GM08714 (cell line): Measurements from ENCODE around the gene APOBEC2.

Experiments used
- H3K4me3 ChIP-seq: fragments of 200-500 bp; sonication (Bioruptor generic); 2 replicates; pipeline ENCODE4 v1.5.1; 2014; ENCODE audit warnings: mild to moderate bottlenecking, low read length, inconsistent platforms
- ZNF274 ChIP-seq: IDR thresholded peaks from 2 replicates; pipeline ENCODE4 v1.6.1; 2012; ENCODE audit warnings: mild to moderate bottlenecking, low read depth, low read length

Gene APOBEC2

DNA sequence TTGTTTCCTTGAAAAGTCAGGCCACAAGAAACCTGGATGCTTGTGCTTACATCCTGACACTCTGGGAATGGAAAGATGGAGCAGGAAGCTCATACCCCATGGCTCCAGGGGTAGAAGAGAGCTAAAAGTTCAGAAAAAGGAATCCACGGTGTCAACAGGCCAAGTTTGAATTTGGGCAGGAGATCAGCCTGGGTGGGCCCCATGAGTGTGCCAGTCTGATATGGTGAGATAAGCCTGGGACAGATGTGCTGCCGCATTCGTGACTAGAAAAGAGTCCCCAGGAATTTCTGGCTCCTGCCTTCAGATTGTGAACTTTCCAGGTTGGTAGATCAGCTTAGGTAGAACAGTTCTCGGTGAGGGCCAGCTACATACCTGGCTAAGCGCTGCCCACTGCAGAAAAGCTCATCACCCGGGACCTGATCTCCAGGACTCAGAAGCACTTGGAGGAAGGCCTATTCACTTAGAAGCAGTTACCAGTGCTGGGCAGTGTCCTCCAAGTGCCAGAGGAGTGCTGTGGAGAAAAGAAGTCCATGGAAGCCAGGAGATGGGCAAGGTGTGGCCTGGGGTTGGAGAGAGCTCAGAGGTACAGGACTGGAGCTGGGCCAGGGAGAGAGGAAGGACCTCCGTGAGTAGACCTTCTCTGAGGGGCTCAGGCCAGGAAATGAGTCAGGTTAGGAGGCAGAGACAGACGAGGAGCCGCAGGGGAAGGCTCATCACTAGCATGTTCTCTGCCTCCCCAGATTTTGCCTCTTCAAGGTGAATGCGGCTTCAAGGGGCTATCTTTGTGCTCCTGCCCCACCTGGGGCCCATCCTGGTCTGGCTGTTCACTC lies 10.6 kb upstream of the APOBEC2 start, which contains the start of gene TSPO2:
Gene TSPO2 (plus strand): TSS at position 242 of the 830 bp plus-strand sequence. CDS start 519 bp downstream, at position 761.
- H3K4me3 ChIP-seq = no peak within 1 kb of the TSS
- TF ChIP-seq ZNF274 = no peak

- TF ChIP-seq ZNF274 = no peak
- no peak overlapping the region for H3K4me3 ChIP-seq
Observed at GRCh38 chr6:41043151-41043550, 9.9 kb upstream of the APOBEC2 start.

GRCh38 chr6:41045664-41046063 lies 7.3 kb upstream of the APOBEC2 start:
- H3K4me3 ChIP-seq = no peak overlapping the region
- no peak for TF ChIP-seq ZNF274

GRCh38 chr6:41046084-41046483 lies 6.9 kb upstream of the APOBEC2 start:
- no peak overlapping the region for H3K4me3 ChIP-seq
- TF ChIP-seq ZNF274 = no peak

- no peak for TF ChIP-seq ZNF274
- no peak overlapping the region for H3K4me3 ChIP-seq
Observed at GRCh38 chr6:41047306-41047705, 5.7 kb upstream of the APOBEC2 start.

GRCh38 chr6:41047745-41048732 lies 5.0 kb upstream of the APOBEC2 start:
- no peak overlapping the region for H3K4me3 ChIP-seq
- no peak for TF ChIP-seq ZNF274

DNA sequence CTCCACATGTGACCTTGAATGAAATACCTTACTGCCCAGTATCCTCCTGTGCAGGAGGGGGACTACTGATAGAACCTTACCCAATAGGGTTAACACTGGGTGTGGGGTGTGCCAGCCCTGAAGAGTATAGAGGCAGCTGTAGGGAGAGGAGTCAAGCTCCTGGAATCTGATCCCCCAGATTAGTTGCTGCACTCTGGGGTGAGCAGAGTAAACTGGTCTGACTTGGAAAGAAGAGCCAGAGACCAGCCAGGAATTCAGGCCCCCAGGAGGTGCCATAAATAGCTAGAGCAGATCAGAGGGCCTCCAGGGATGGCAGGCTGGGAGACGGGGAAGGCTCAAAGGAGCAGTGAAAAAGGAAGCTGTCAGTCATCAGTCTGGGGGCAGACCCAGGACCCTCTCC lies 3.5 kb upstream of the APOBEC2 start:
- TF ChIP-seq ZNF274 = no peak
- H3K4me3 ChIP-seq = no peak overlapping the region

DNA sequence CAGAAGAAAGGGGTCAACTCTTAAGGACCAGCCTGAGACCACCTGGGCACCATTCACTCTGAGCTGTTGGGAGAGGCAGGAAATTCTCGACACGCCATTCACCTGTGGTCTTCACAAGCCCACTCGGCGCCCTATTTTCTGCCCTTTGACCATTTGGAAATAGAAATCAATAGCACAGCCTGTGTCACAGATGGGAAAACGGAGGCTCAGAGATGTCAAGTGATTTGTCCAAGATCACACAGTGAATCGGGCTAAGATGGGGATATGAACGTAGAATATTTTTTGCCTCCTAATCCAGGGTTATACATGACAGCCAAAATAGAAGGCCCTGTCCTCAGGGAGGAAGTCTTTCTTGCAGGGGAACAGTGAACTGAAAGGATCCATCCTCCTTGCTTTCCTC lies 3.0 kb upstream of the APOBEC2 start:
- no peak overlapping the region for H3K4me3 ChIP-seq
- no peak for TF ChIP-seq ZNF274

GRCh38 chr6:41050536-41050935 lies 2.5 kb upstream of the APOBEC2 start:
- H3K4me3 ChIP-seq = no peak overlapping the region
- TF ChIP-seq ZNF274 = no peak

- no peak for TF ChIP-seq ZNF274
- no peak overlapping the region for H3K4me3 ChIP-seq
Observed at GRCh38 chr6:41051873-41052272, 1.1 kb upstream of the APOBEC2 start.

DNA sequence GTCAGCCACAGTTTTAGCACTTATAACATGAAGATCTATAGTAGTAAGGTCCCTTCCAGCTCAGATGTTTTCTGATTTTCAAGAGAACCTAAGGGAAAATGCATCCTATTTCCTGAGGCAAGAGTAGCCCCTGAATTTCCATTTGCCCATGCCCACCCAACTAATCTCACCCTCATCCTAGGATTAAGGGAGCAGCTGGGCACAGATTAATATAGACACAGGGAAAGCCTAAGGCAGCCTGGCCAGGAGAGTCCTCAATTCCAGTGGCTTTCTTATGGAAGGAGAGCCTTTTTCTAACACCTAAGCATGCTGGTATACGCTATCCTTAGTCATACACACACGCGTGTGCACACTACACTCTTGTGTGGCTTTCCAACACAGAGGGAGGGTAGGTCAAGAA lies 1.5 kb downstream of the APOBEC2 start:
- H3K4me3 ChIP-seq = no peak overlapping the region
- no peak for TF ChIP-seq ZNF274

GRCh38 chr6:41055149-41055548 lies 2.1 kb downstream of the APOBEC2 start:
- no peak overlapping the region for H3K4me3 ChIP-seq
- TF ChIP-seq ZNF274 = no peak

DNA sequence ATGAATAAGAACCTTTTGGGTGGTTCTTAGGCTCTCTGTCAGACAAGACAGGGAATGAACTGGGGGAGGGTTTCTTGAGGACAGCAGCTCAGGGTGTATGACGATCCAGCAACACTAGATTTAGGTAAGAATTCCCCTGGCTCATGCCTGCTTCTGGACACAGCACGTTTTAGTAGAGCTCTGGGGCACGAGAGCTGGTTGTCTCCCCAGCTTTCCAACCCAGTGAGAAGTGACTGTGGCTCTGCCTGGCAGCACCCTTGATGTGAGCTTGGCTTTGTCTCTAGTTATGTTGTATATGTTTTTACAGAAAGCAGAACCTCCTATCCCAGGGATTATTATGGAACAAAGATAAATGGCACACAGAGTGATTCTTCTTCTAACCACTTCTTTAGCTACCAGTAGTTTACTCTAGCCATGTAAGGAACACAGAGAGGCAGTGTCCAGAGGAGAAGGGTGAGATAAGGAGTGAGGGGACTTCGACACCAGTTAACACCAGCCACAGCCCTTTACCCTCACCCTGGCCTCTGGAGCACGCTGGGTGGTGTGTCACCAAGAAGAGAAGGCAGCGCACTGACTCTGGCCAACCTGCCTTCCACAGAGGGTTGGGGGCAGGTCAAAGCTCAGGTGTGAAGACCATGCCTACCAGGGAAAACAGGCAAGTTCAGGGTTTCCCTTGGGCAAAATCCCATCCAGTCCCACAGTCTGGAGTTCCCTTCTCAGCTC lies 3.9 kb downstream of the APOBEC2 start:
- TF ChIP-seq ZNF274 = no peak
- no peak overlapping the region for H3K4me3 ChIP-seq

DNA sequence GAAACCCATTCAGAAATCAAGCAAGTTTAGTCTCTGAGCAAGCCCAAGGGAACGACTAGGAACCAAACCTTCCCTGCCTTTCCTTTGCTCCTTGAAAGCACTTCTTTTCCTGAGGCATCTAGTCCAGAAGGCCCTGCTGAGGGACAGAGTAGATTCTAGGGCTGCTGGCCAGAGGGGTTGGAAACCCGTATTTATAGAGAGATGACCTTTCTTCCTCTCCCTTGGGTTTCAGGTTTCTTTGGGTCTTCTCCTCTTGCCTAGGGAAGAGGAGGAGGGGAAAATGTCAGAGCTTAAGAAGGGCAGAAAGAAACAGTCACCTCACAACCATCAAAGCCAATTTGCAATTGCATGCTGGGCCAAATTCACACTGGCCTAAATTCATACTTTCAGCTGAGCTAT lies 5.8 kb downstream of the APOBEC2 start:
- TF ChIP-seq ZNF274 = no peak
- H3K4me3 ChIP-seq = no peak overlapping the region
